Ascending aorta (tissue), 2 donors: ENCODE data around the gene ZNRF3. TPM values are rescaled to one million over a fixed set of nuclear protein-coding genes. Genes with fewer than 3 reads are reported as not detected.

Source experiments
- DNase-seq, 2 donors: peaks; one replicate each; pipeline ENCODE4 v3.0.0-alpha.2; 2019; ENCODE audit warnings: low spot score in 2 of 2
- H3K27ac ChIP-seq, 2 donors: fragments of 200-600 bp; sonication (generic); one replicate each; pipeline ENCODE4 v1.5.1; 2016 to 2017; ENCODE audit warnings: mild to moderate bottlenecking in 1 of 2
- H3K27me3 ChIP-seq: fragments of 200-600 bp; sonication (generic); one replicate; pipeline ENCODE4 v1.5.1; 2017
- H3K36me3 ChIP-seq, 2 donors: fragments of 200-600 bp; sonication (generic); one replicate each; pipeline ENCODE4 v1.5.1; 2016
- H3K4me1 ChIP-seq, 2 donors: fragments of 200-600 bp; sonication (generic); one replicate each; pipeline ENCODE4 v1.5.1; 2016 to 2017; ENCODE audit warnings: mild to moderate bottlenecking in 1 of 2
- H3K4me3 ChIP-seq, 2 donors: fragments of 200-600 bp; sonication (generic); one replicate each; pipeline ENCODE4 v1.5.1; 2016 to 2017; ENCODE audit warnings: mild to moderate bottlenecking in 1 of 2
- H3K9me3 ChIP-seq, 2 donors: fragments of 200-600 bp; sonication (generic); one replicate each; pipeline ENCODE4 v1.5.1; 2016
- CTCF ChIP-seq, 3 experiments: fragments of 200-600 bp in 2 of 3; fragments of 450-650 bp in 1 of 3; sonication (generic) in 2 of 3; IDR thresholded peaks; one replicate each; pipeline ENCODE4 v1.5.1; 2016 to 2019; ENCODE audit warnings: antibody characterized with exemption in 3 of 3, mild to moderate bottlenecking in 1 of 3, moderate library complexity in 1 of 3
- intact Hi-C: fragments of 100-400 bp; cut with DNase I; formaldehyde crosslinking; loops from one replicate; pipeline ENCODE4 v1.15.1; 2023
- total RNA-seq: library from RNA; depleted of rRNA; stranded (reverse); fragments of >200 nt; gene quantifications from one replicate; pipeline ENCODE4 v1.1.0, GENCODE V29; 2016

The ZNRF3 gene
- total RNA-seq, 1 donor from 2014 or later = 49.1 TPM

GRCh38 chr22:29065468-29066190 lies 182.3 kb downstream of the ZNRF3 start:
- Histone ChIP-seq H3K36me3 (no peaks in the 10 kb centered on the region), H3K4me1 (no peaks in the 10 kb centered on the region), H3K27ac (no peak overlapping the region), H3K9me3 (no peaks in the 10 kb centered on the region), H3K27me3 (no peaks in the 10 kb centered on the region), H3K4me3 (no peak overlapping the region)
- no peak for TF ChIP-seq CTCF (IDR thresholded peaks at IDR 0.05)
- no peak for DNase-seq
- intact Hi-C loops = no loop called here

GRCh38 chr22:29069463-29069862 lies 186.1 kb downstream of the ZNRF3 start:
- no peak for DNase-seq
- intact Hi-C loops = no loop called here
- Histone ChIP-seq H3K27me3 (no peaks in the 10 kb centered on the region), H3K36me3 (no peaks in the 10 kb centered on the region), H3K4me1 (peaks cover 0 to 14% of the 10 kb centered on the region in 2 donors), H3K27ac (no peak overlapping the region), H3K4me3 (no peak overlapping the region), H3K9me3 (no peaks in the 10 kb centered on the region)
- no peak for TF ChIP-seq CTCF (IDR thresholded peaks at IDR 0.05)

GRCh38 chr22:29070490-29070889 lies 187.1 kb downstream of the ZNRF3 start:
- no peak for DNase-seq
- Histone ChIP-seq H3K9me3 (no peaks in the 10 kb centered on the region), H3K4me3 (no peak overlapping the region), H3K4me1 (peaks cover 0 to 14% of the 10 kb centered on the region in 2 donors), H3K27me3 (no peaks in the 10 kb centered on the region), H3K36me3 (no peaks in the 10 kb centered on the region), H3K27ac (no peak overlapping the region)
- no peak for TF ChIP-seq CTCF (IDR thresholded peaks at IDR 0.05)
- intact Hi-C loops = loop anchor here (5.0 kb wide), 1 partner anchor 82 kb away; no protein-coding TSS in a partner anchor

- peak in 1 of 2 donors; percentile 72 for DNase-seq
- no peak for TF ChIP-seq CTCF (IDR thresholded peaks at IDR 0.05)
- intact Hi-C loops = loop anchor here (5.0 kb wide), 1 partner anchor 81 kb away; no protein-coding TSS in a partner anchor
Measured at GRCh38 chr22:29071261-29072045, 188.1 kb downstream of the ZNRF3 start.

GRCh38 chr22:29072193-29072978 lies 189.0 kb downstream of the ZNRF3 start:
- Histone ChIP-seq H3K27me3 (no peaks in the 10 kb centered on the region), H3K36me3 (no peaks in the 10 kb centered on the region), H3K4me3 (peak overlapping the region; percentile 72 to 91), H3K9me3 (no peaks in the 10 kb centered on the region), H3K27ac (no peak overlapping the region), H3K4me1 (peaks cover 0 to 14% of the 10 kb centered on the region in 2 donors)
- peak; percentile 53 to 89 for DNase-seq
- TF ChIP-seq CTCF (IDR thresholded peaks at IDR 0.05) = no peak
- intact Hi-C loops = loop anchor here (5.0 kb wide), 1 partner anchor 80 kb away; no protein-coding TSS in a partner anchor

More at GRCh38 chr22:29071261-29072045, 188.1 kb downstream of the ZNRF3 start:
- Histone ChIP-seq H3K27ac (no peak overlapping the region), H3K9me3 (no peaks in the 10 kb centered on the region), H3K4me3 (peak overlapping the region; percentile 40 to 91), H3K4me1 (peaks cover 0 to 14% of the 10 kb centered on the region in 2 donors), H3K27me3 (no peaks in the 10 kb centered on the region), H3K36me3 (no peaks in the 10 kb centered on the region)
